K562 (cell line): ENCODE measurements around the gene HDAC2. TPM values are rescaled to one million over a fixed set of nuclear protein-coding genes. Genes with fewer than 3 reads are reported as not detected.

Experiments
- ATAC-seq: fragments of 200-7000 bp; cut with Tn5 transposase; 3 replicates; pipeline ENCODE4 v1.9.1; 2020; ENCODE audit warnings: moderate library complexity
- BruUV-seq: library from RNA; stranded (reverse); fragments of 400-500 nt; replicated peaks from 2 replicates; lab custom pipeline; 2021; lab: Mats Ljungman, UMichigan
- CTCF ChIA-PET: fragments of 300-600 bp; formaldehyde crosslinking; extraction: SDS; loops from one replicate; lab custom pipeline; 2021; ENCODE audit warnings: low intra/inter-chr PET ratio; lab: Yijun Ruan, JAX
- POLR2A ChIA-PET: fragments of 300-600, 350-650 bp; sonication (Branson Sonifier 250); formaldehyde crosslinking; extraction: SDS; loops from one replicate; lab custom pipeline; 2021; ENCODE audit warnings: antibody characterized with exemption, inconsistent platforms; lab: Yijun Ruan, JAX
- DNase-seq, 4 experiments: peaks; one replicate each; pipeline versions ENCODE4 v3.0.0 to v3.0.0-alpha.2; 2011 to 2018; ENCODE audit warnings: low spot score in 3 of 4, mixed read lengths in 3 of 4; ENCODE audit errors: extremely low read depth in 1 of 4
- FAIRE-seq: peaks from 2 replicates; lab custom pipeline; 2011; peaks lifted over from hg19 to GRCh38; lab: Jason Lieb, UNC
- H2AFZ ChIP-seq: 2 replicates; pipeline ENCODE4 v1.6.0; 2011; ENCODE audit warnings: low read depth, low read length, control low read depth, inconsistent platforms
- H3K27ac ChIP-seq: fragments of 200-600 bp; 3 replicates; pipeline ENCODE4 v1.8.0; 2011; ENCODE audit warnings: low read depth, mild to moderate bottlenecking, control low read depth, inconsistent platforms, low read length, moderate library complexity, mixed read lengths; ENCODE audit errors: extremely low read depth
- H3K27me3 ChIP-seq, 2 experiments: fragments of 300-600 bp in 1 of 2; 2 replicates in 1 of 2; 3 replicates in 1 of 2; pipeline versions ENCODE4 v1.6.0 to v1.8.0; 2011; ENCODE audit warnings: inconsistent platforms in 2 of 2, low read length in 2 of 2, mild to moderate bottlenecking in 1 of 2, mixed read lengths in 1 of 2, moderate library complexity in 1 of 2; ENCODE audit not compliant: control insufficient read depth in 2 of 2, insufficient read depth in 2 of 2
- H3K36me3 ChIP-seq: fragments of 300-600 bp; 3 replicates; pipeline ENCODE4 v1.8.0; 2011; ENCODE audit warnings: mild to moderate bottlenecking, low read length, inconsistent platforms; ENCODE audit not compliant: control insufficient read depth, insufficient read depth
- H3K4me1 ChIP-seq, 2 experiments: fragments of 200-600 bp in 1 of 2; replicated peaks in 1 of 2; 2 replicates in 1 of 2; 3 replicates in 1 of 2; pipeline versions ENCODE4 v1.5.1 to v1.8.0; 2011; ENCODE audit warnings: inconsistent platforms in 2 of 2, low read length in 2 of 2, mild to moderate bottlenecking in 1 of 2, mixed read lengths in 1 of 2, moderate library complexity in 1 of 2; ENCODE audit not compliant: control insufficient read depth in 2 of 2, insufficient read depth in 2 of 2
- H3K4me2 ChIP-seq: 2 replicates; pipeline ENCODE4 v1.6.1; 2011; ENCODE audit warnings: low read length, control low read depth, inconsistent platforms, mixed read lengths; ENCODE audit not compliant: insufficient read depth
- H3K4me3 ChIP-seq: fragments of 200-600 bp; sonication (generic), shearing (Covaris generic); 2 replicates; pipeline ENCODE4 v1.5.1; 2016; ENCODE audit warnings: control low read depth, inconsistent platforms
- H3K79me2 ChIP-seq: fragments of 200-600 bp; 3 replicates; pipeline ENCODE4 v1.8.0; 2011; ENCODE audit warnings: low read length, inconsistent platforms; ENCODE audit not compliant: control insufficient read depth, insufficient read depth
- H3K9ac ChIP-seq, 2 experiments: 2 replicates each; pipeline versions ENCODE4 v1.6.0 to v1.6.1; 2011; ENCODE audit warnings: low read depth in 2 of 2, low read length in 2 of 2, control low read depth in 1 of 2, inconsistent platforms in 1 of 2, mild to moderate bottlenecking in 1 of 2, mixed read lengths in 1 of 2; ENCODE audit not compliant: insufficient read depth in 1 of 2
- H3K9me1 ChIP-seq: one replicate; pipeline ENCODE4 v1.6.0; 2011; ENCODE audit warnings: inconsistent platforms, mild to moderate bottlenecking, low read length, moderate library complexity; ENCODE audit not compliant: control insufficient read depth, insufficient read depth
- H3K9me3 ChIP-seq: replicated peaks from 2 replicates; pipeline ENCODE4 v1.5.1; 2011; ENCODE audit warnings: low read depth, low read length, inconsistent platforms; ENCODE audit not compliant: control insufficient read depth, insufficient read depth
- H4K20me1 ChIP-seq: replicated peaks from 2 replicates; pipeline ENCODE4 v1.6.1; 2011; ENCODE audit warnings: low read length, inconsistent platforms, mixed read lengths; ENCODE audit not compliant: control insufficient read depth, insufficient read depth
- IRF1 ChIP-seq: sonication (generic); formaldehyde crosslinking; IDR thresholded peaks from 2 replicates; pipeline ENCODE4 v1.8.0; 2022; ENCODE audit warnings: missing genetic modification reagents, mild to moderate bottlenecking, borderline replicate concordance
- L3MBTL2 ChIP-seq: fragments of 450-650 bp; IDR thresholded peaks from 2 replicates; pipeline ENCODE4 v1.6.1; 2016; ENCODE audit warnings: mild to moderate bottlenecking, moderate library complexity
- MTA1 ChIP-seq: fragments of 450-650 bp; IDR thresholded peaks from 2 replicates; pipeline ENCODE4 v1.6.1; 2017; ENCODE audit warnings: borderline replicate concordance
- MTA3 ChIP-seq: fragments of 450-650 bp; formaldehyde crosslinking; IDR thresholded peaks from 2 replicates; pipeline ENCODE4 v1.6.1; 2017; ENCODE audit warnings: mild to moderate bottlenecking, borderline replicate concordance
- NFIC ChIP-seq: fragments of 450-650 bp; IDR thresholded peaks from 2 replicates; pipeline ENCODE4 v1.6.1; 2017; ENCODE audit warnings: mild to moderate bottlenecking, inconsistent platforms
- PBX2 ChIP-seq, 2 experiments: IDR thresholded peaks in 1 of 2; conservative IDR thresholded peaks in 1 of 2; 2 replicates each; pipeline ENCODE4 v1.6.1; 2016; ENCODE audit warnings: low read depth in 2 of 2, mild to moderate bottlenecking in 1 of 2, missing compliant biosample characterization in 1 of 2, missing genetic modification characterization in 1 of 2, moderate library complexity in 1 of 2
- POLR2H ChIP-seq: IDR thresholded peaks from 2 replicates; pipeline ENCODE4 v1.6.1; 2016; ENCODE audit warnings: missing genetic modification characterization, low read depth, mild to moderate bottlenecking, control low read depth, missing compliant biosample characterization, moderate library complexity
- RBM39 ChIP-seq: fragments of 200-400 bp; formaldehyde crosslinking; optimal IDR thresholded peaks from 2 replicates; pipeline ENCODE3; 2018; ENCODE audit warnings: low read depth, low read length
- SRSF7 ChIP-seq: fragments of 200-400 bp; formaldehyde crosslinking; optimal IDR thresholded peaks from 2 replicates; pipeline ENCODE3; 2017; ENCODE audit warnings: mild to moderate bottlenecking, low read depth, low read length
- TBL1XR1 ChIP-seq, 2 experiments: IDR thresholded peaks; 2 replicates each; pipeline ENCODE4 v1.6.1; 2012; ENCODE audit warnings: improper control_type of control experiment in 2 of 2, low read length in 2 of 2, mild to moderate bottlenecking in 1 of 2
- TCF7L2 ChIP-seq: fragments of 150-350 bp; IDR thresholded peaks from 2 replicates; pipeline ENCODE4 v1.6.1; 2016; ENCODE audit warnings: low read depth, mild to moderate bottlenecking, low read length, moderate library complexity
- TGIF2 ChIP-seq: sonication (generic); formaldehyde crosslinking; IDR thresholded peaks from 2 replicates; pipeline ENCODE4 v1.8.1; 2022; ENCODE audit warnings: mild to moderate bottlenecking, missing genetic modification reagents, moderate library complexity
- U2AF1 ChIP-seq: fragments of 200-400 bp; formaldehyde crosslinking; optimal IDR thresholded peaks from 2 replicates; pipeline ENCODE3; 2017; ENCODE audit warnings: mild to moderate bottlenecking, low read depth, low read length, moderate library complexity
- ZNF184 ChIP-seq: sonication (generic); formaldehyde crosslinking; IDR thresholded peaks from 2 replicates; pipeline ENCODE4 v1.5.0; 2020; ENCODE audit warnings: missing genetic modification reagents
- ZNF347 ChIP-seq: fragments of 450-650 bp; formaldehyde crosslinking; IDR thresholded peaks from 2 replicates; pipeline ENCODE4 v1.4.0; 2020; ENCODE audit warnings: low read depth, mild to moderate bottlenecking, moderate library complexity
- ZNF384 ChIP-seq: IDR thresholded peaks from 2 replicates; pipeline ENCODE4 v1.6.1; 2012; ENCODE audit warnings: low read depth, low read length, improper control_type of control experiment
- ZNF76 ChIP-seq: fragments of 250-450 bp; sonication (Bioruptor Pico); IDR thresholded peaks from 2 replicates; pipeline ENCODE4 v1.4.0; 2020; ENCODE audit warnings: mild to moderate bottlenecking, moderate library complexity, borderline replicate concordance
- WGBS: fragments of 100-300 bp; shearing (Covaris generic); methylation state at CpG from one replicate; pipeline ENCODE4 v1.1.6; 2016; ENCODE audit warnings: low coverage, mixed read lengths; ENCODE audit not compliant: insufficient coverage; ENCODE audit errors: missing lambda C conversion rate; 5-methylcytosine and 5-hydroxymethylcytosine counted together
- in situ Hi-C: fragments of 300-500 bp; cut with MboI; formaldehyde crosslinking; loops from 4 replicates; pipeline ENCODE4 v1.15.0; 2018; ENCODE audit warnings: inconsistent platforms, mixed read lengths
- intact Hi-C: fragments of 100-400 bp; cut with micrococcal nuclease; formaldehyde crosslinking; loops from 2 replicates; pipeline ENCODE4 v1.14.2; 2022
- polyA plus RNA-seq, 8 experiments: library from polyadenylated mRNA; depleted of rRNA in 4 of 8; stranded (reverse) in 5 of 8; unstranded in 3 of 8; fragments of >200 nt; fragmentation: Nextera tagmentation in 2 of 8; fragmentation: Illumina TruSeq in 1 of 8; extraction: Ambion mirVana in 2 of 8; extraction: Trizol in 1 of 8; gene quantifications; 2 replicates each; pipeline versions ENCODE4 v1.2.1 to v1.2.3, GENCODE V29; 2011 to 2014; ENCODE audit warnings: inconsistent platforms in 1 of 8, missing spikeins in 1 of 8
- total RNA-seq, 7 experiments: library from RNA; depleted of rRNA in 6 of 7; stranded (reverse); fragments of >200 nt in 6 of 7; fragmentation: Illumina TruSeq in 2 of 7; extraction: Trizol in 2 of 7; gene quantifications; 2 replicates each; pipeline versions ENCODE4 v1.2.1 to v1.2.3, GENCODE V29; 2011 to 2021; ENCODE audit warnings: low replicate concordance in 1 of 7

The HDAC2 gene
- total and polyA plus RNA-seq, 9 of the 15 experiments (the other 6 are each of a cell fraction or from before 2014, with no cell fraction given) = 67.0 to 277 (median 151) TPM

- TF ChIP-seq PBX2 (CRISPR knock-in tag; IDR thresholded peaks at IDR 0.05; ENCODE audit: low read depth) (no peak), PBX2 (tag; conservative IDR thresholded peaks at IDR 0.05; ENCODE audit: low read depth) (no peak), POLR2H (tag) (no peak), IRF1 (CRISPR knock-in tag) (no peak)
Measured at GRCh38 chr6:114010540-114010939, 39.6 kb upstream of the HDAC2 start (continued).

GRCh38 chr6:114009192-114009591 is 38.2 kb upstream of the HDAC2 start:
- ChIA-PET CTCF (no interaction called here), POLR2A (no interaction called here)
- BruUV-seq = no TSS peak

More at GRCh38 chr6:114009192-114009591, 38.2 kb upstream of the HDAC2 start:
- DNase-seq (no peak), ATAC-seq (no peak), FAIRE-seq (no peak)
- H3K4me3 ChIP-seq = no peak overlapping the region
- H3K9ac ChIP-seq = no peak overlapping the region
- H3K4me1 ChIP-seq = no peaks in the 10 kb centered on the region
- no peaks in the 10 kb centered on the region for H3K36me3 ChIP-seq
- H3K27me3 ChIP-seq = no peaks in the 10 kb centered on the region; a peak in 1 of 5 replicates
- WGBS = 6% methylated on average over 2 of the region's 2 CpGs
- no peaks in the 10 kb centered on the region for H3K9me1 ChIP-seq
- in situ Hi-C loops = no loop called here
- H4K20me1 ChIP-seq = no peaks in the 10 kb centered on the region
- no peaks in the 10 kb centered on the region for H3K9me3 ChIP-seq
- intact Hi-C loops = no loop called here
- H3K27ac ChIP-seq = no peak overlapping the region
- no peak overlapping the region for H2AFZ ChIP-seq
- H3K4me2 ChIP-seq = no peak overlapping the region
- TF ChIP-seq ZNF76 (CRISPR knock-in tag) (no peak), MTA3 (no peak), ZNF384 (no peak), ZNF347 (CRISPR knock-in tag) (no peak), TBL1XR1 (IDR thresholded peaks at IDR 0.05; ENCODE audit: low read length in 2 of 2) (no peak), U2AF1 (no peak), TCF7L2 (no peak), TGIF2 (CRISPR knock-in tag) (no peak), SRSF7 (no peak), L3MBTL2 (no peak), MTA1 (no peak), ZNF184 (CRISPR knock-in tag) (no peak), NFIC (no peak), RBM39 (no peak)
- H3K79me2 ChIP-seq = no peaks in the 10 kb centered on the region
